ENCODE results near the gene RAET1G.
"Not testable (repeated sequence)": the region's sequence is repeated elsewhere in the genome, so short reads cannot be mapped to it uniquely, and the experiment has no call there.

The RAET1G gene

GRCh38 chr6:149922642-149923326, at the start of gene RAET1G:
RAET1G (minus strand) TSS chr6:149923121; CDS start chr6:149923010, 111 bp downstream.
- peak; percentile 67 for DNase-seq

- no peak for DNase-seq
These were observed 46.7 kb upstream of the RAET1G start for GRCh38 chr6:149969635-149970034.

DNA sequence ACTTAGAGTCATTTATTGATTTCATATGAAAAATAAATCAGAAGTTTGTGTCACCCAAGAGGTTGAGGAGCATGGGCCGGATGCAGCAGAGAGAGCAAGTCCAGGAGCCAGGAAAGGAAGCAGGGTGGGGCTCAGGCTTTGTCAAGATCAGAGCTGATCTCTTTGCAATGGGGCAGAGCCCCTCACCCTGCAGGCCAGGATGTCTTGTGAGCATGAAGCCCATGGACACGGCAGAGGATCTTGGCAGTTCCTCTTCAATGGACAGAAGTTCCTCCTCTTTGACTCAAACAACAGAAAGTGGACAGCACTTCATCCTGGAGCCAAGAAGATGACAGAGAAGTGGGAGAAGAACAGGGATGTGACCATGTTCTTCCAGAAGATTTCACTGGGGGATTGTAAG, 46.0 kb upstream of the RAET1G start:
- not testable (repeated sequence) for DNase-seq

DNA sequence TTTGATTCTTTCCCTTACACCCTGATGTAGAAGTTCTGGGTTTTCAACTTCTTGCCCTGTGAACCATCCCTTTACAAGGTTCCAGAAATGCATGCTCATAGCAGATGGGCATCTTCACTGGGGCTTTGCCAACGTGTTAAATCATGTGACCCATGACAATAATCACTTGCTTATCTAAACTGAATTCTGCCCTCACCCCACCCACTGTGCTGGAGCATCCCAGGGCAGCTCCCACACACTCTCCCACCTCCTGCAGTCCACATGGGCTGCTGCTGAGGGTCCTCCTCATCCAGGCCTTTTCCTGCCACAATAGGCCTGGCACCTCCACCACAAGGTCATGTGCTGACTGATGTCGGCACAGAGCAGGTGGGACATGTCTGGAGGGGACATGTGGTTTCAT, 45.1 kb upstream of the RAET1G start:
- DNase-seq = not testable (repeated sequence)

DNA sequence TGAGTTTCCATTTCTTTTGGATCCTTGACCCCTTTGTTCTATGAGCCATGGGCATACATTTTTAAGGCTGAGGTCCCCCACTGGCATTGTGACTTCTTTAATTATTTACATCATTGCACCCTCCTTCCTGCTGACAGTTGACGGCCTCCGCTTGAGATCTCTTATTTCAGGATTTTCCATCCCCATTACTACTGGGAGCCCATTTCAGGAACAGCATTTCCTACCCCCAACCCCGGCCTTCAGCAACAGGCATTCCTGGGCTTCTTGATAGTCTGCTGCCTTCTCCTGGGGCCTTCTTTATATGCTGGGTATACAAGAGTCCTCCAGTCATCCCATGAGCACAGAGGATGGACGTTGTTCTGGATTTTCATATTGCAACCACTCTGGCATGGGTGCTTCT, 44.7 kb upstream of the RAET1G start:
- DNase-seq = no peak

DNA sequence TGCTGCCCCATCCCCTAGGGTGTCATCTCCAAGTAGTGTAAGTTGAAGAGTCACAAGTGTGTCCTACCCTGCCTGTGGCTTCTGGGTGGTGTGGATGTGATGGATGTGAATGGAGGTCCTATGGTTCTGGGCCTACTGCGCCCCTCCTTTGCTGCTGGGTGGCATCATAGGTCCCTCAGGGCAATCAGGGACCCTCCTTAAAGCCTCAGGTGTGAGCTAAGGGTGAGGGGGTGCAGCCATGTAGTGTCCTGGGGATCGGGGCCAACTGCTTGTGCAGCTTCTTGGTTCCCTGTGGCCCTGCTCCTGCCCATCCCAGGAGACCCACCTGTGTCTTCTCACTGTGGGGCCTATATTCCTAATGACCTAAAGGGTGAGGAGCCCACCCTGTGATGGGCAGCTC, 43.4 kb upstream of the RAET1G start:
- DNase-seq = not testable (repeated sequence)

- DNase-seq = no peak
These were observed 42.5 kb upstream of the RAET1G start for GRCh38 chr6:149965194-149966020.

DNA sequence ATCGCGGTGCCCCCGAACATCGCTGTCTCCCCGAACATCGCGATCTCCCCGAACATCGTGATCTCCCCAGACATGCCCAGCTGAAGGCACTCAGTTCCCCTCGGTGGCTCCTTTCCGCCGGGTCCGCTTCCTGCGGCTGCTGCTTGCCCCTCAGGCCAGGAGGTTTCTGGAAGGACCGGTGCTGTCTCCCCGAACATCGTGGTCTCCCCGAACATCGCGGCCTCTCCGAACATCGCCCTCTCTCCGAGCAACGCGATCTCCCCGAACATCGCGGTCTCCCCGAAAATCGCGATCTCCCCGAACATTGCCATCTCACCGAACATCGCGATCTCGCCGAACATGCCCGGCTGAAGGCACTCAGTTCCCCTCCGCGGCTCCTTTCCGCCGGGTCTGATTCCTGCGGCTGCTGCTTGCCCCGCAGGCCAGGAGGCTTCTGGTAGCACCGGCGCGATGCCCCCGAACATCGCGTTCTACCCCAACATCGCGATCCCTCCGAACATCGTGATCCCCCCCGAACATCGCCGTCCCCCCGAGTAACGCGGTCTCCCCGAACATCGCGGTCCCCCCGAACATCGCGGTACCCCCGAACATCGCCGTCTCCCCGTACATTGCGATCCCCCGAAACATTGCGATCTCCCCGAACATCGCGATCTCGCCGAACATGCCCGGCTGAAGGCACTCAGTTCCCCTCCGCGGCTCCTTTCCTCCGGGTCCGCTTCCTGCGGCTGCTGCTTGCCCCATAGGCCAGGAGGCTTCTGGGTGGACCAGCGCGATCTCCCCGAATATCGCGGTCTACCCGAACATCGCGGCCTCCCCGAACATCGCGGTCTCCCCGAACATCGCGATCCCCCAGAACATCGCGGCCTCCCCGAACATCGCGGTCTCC, 41.6 kb upstream of the RAET1G start:
- DNase-seq = no peak

- DNase-seq = peak; percentile 84
These were observed 40.8 kb upstream of the RAET1G start, which contains the start of gene ULBP1 for GRCh38 chr6:149963462-149964307. ULBP1 (plus strand) TSS chr6:149963943; CDS start chr6:149964050, 107 bp downstream.

- peak; percentile 48 for DNase-seq
These were observed 40.2 kb upstream of the RAET1G start for GRCh38 chr6:149963212-149963461.

DNA sequence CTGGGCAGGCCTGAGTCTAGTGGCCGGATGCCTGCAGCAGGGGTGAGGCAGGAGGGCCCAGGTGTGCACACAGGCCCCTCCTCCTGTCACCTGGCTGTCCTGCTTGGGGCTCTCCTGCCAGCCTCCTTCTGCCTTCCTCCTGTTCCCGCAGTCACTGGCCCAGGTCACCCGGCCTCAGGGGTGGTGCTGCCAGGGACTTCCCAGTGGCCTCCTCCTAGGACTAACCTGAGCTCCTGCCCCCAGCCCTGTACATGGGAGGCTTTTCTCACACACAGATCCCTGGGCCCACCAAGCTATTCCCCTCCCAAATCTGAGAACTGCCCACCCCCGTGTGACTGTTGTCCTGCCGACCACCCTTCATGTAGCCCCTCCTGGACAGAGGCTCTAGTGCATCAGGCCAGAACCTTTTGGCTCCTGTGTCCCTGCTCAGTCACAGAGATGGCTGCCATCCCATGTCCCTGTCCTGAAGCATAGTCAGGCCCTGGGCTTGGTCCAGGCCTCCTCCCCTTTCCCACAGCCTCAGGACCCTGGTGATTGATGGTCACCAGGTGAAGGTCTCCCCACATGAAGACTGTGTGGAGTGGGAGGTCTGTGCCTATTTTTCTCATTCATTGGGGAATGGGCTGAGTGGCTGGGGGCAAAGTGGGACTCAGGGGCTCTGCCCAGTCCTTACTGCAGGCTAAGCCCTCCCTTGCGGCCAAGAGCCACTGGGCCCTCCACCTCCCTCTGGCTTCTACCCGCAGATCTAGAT, 39.7 kb upstream of the RAET1G start:
- no peak for DNase-seq

- DNase-seq = no peak
These were observed 39.0 kb upstream of the RAET1G start for GRCh38 chr6:149961728-149962425.

DNA sequence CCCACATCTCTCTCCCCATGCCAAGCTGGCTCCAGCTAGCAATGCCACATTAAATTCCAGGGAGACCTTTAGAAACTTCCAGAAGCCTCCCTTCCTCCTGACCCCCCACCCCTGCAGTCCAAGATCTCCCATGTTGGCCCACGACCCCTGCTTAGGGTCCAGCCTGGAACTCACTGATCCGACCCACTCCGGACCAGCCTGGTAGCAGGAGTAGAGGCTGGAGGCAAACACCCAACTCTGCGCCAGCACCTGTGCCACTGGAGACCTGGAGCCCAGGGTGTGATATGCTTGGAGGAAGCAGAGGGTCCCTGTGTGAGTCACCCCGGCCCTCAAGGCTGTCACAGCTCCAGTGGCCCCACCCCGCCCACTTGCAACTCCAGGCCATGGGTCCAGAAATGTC, 37.6 kb upstream of the RAET1G start:
- DNase-seq = no peak

DNA sequence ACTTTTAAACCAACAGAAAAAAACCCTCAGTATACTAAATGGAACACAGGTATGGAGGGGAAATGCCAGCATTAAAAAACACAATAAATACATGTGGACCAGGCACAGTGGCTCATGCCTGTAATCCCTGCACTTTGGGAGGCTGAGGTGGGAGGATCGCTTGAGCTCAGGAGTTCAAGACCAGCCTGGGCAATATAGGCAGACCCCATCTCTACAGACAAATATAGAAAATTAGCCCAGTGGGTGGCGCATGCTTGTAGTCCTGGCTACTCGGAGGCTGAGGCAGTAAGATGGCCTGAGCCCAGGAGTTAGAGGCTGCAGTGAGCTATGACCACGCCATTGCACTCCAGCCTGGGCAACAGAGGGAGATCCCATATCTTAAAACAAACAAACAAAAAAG, 36.9 kb upstream of the RAET1G start:
- not testable (repeated sequence) for DNase-seq

DNA sequence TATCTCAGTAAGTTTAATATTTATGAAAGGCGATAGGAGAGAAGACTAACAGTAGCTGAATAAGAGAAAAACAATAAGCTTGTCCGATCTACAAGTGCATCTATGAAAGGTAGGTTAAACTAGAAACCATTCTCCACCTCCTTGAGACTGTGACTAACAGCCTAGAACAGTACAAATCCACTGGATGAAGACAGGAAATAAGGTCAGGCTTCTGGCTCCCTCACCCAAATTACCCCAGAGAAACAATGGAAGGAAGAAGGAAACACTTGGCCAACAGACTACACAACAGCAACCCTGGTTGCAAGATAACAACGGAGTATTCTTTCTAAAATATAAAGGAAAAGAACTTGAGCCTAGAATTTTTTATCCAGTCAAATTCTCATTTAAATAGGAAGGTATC, 35.2 kb upstream of the RAET1G start:
- not testable (repeated sequence) for DNase-seq

DNA sequence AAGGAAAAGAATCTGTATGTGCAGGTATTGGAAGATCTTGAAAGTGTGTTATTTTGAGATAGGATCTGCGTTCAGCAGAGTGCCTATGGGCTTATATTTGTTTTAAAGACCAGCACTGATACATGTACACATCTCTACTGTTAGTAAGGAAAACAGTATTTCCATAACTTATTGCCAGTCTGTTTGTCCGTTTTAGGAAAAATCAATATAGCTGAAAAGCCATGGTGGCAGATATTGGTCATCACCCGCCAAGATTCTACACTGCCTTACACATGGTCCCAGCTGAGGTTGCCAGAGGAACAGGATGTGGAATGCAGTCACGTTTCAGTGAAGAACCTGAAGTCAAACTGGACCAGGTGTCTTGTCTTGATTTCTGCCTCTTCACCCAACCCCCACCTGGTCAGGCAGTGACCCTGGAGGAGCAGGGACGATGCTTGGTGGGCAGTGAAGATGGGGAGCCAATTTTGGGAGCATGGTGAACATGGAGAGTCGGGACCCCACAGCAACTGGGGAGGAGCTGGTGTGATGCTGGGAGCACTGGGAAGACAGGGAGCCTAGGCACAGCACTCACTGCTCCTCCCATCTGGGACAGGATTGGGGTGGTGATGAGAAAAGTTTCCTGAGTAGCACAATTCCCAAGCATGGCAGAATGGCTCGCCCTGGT, 32.9 kb upstream of the RAET1G start:
- DNase-seq = not testable (repeated sequence)

GRCh38 chr6:149954984-149955653, 32.2 kb upstream of the RAET1G start:
- not testable (repeated sequence) for DNase-seq

GRCh38 chr6:149954328-149954983, 31.5 kb upstream of the RAET1G start:
- not testable (repeated sequence) for DNase-seq

- DNase-seq = not testable (repeated sequence)
These were observed 31.0 kb upstream of the RAET1G start for GRCh38 chr6:149953934-149954327.
